HCT116 (cell line): ENCODE measurements around the gene NEK5. TPM values are rescaled to one million over a fixed set of nuclear protein-coding genes. Genes with fewer than 3 reads are reported as not detected.

Experiments used
- ATAC-seq: fragments of 200-7000 bp; cut with Tn5 transposase; 2 replicates; pipeline ENCODE4 v1.9.1; 2020; ENCODE audit warnings: mild to moderate bottlenecking, moderate library complexity
- BruUV-seq: library from RNA; stranded (reverse); fragments of 400-500 nt; replicated peaks from 2 replicates; lab custom pipeline; 2021; lab: Mats Ljungman, UMichigan
- CTCF ChIA-PET: fragments of 300-600 bp; sonication (Branson Sonifier 250); formaldehyde crosslinking; loops from one replicate; lab custom pipeline; 2021; ENCODE audit warnings: antibody characterized with exemption; lab: Charles Lee
- POLR2A ChIA-PET: fragments of 300-600, 350-600 bp; sonication (Branson Sonifier 250); formaldehyde crosslinking; loops from one replicate; lab custom pipeline; 2021; ENCODE audit warnings: antibody characterized with exemption; lab: Charles Lee
- RAD21 ChIA-PET, 2 experiments: fragments of 300-600 bp; sonication (Branson Sonifier 250); formaldehyde crosslinking; loops; one replicate each; lab custom pipeline; 2023; ENCODE audit warnings: low total read pairs in 2 of 2; ENCODE audit not compliant: uncharacterized antibody in 2 of 2, unreplicated experiment in 2 of 2, low non-redundant PET in 1 of 2; lab: Charles Lee
- DNase-seq: peaks from one replicate; pipeline ENCODE4 v3.0.0-alpha.2; 2010; ENCODE audit warnings: low read depth, low spot score
- H2AFZ ChIP-seq: fragments of 200-600 bp; shearing (Covaris generic), sonication (generic); 2 replicates; pipeline ENCODE4 v1.6.1; 2017; ENCODE audit warnings: low read depth, mixed run types, mixed read lengths, antibody characterized with exemption, low read length; ENCODE audit not compliant: poor library complexity, severe bottlenecking
- H3K27ac ChIP-seq: 2 replicates; pipeline ENCODE4 v1.5.1; 2012; ENCODE audit warnings: low read depth, low read length
- H3K27me3 ChIP-seq: fragments of 200-600 bp; sonication (generic); 2 replicates; pipeline ENCODE4 v1.6.1; 2016; ENCODE audit warnings: mixed run types, low read length, mixed read lengths; ENCODE audit not compliant: insufficient read depth
- H3K36me3 ChIP-seq, 2 experiments: fragments of 200-500 bp in 1 of 2; fragments of 200-600 bp in 1 of 2; sonication (Bioruptor generic) in 1 of 2; sonication (generic) in 1 of 2; 2 replicates each; pipeline versions ENCODE4 v1.5.1 to v1.6.1; 2014 to 2016; ENCODE audit warnings: low read length in 2 of 2, inconsistent platforms in 1 of 2, mixed read lengths in 1 of 2, mixed run types in 1 of 2; ENCODE audit not compliant: insufficient read depth in 2 of 2, control insufficient read depth in 1 of 2
- H3K4me1 ChIP-seq, 2 experiments: fragments of 200-600 bp in 1 of 2; sonication (generic) in 1 of 2; 2 replicates each; pipeline versions ENCODE4 v1.5.1 to v1.6.1; 2012 to 2017; ENCODE audit warnings: low read length in 2 of 2, inconsistent platforms in 1 of 2, mild to moderate bottlenecking in 1 of 2, mixed read lengths in 1 of 2, mixed run types in 1 of 2, moderate library complexity in 1 of 2; ENCODE audit not compliant: insufficient read depth in 2 of 2, control insufficient read depth in 1 of 2
- H3K4me2 ChIP-seq: fragments of 200-600 bp; sonication (generic); 2 replicates; pipeline ENCODE4 v1.6.1; 2017; ENCODE audit warnings: mixed run types, low read length, mixed read lengths
- H3K4me3 ChIP-seq, 2 experiments: fragments of 200-600 bp in 1 of 2; sonication (generic) in 1 of 2; replicated peaks in 1 of 2; 2 replicates each; pipeline ENCODE4 v1.5.1; 2011 to 2016; ENCODE audit warnings: low read length in 2 of 2, control low read depth in 1 of 2, low read depth in 1 of 2, mild to moderate bottlenecking in 1 of 2, mixed read lengths in 1 of 2, mixed run types in 1 of 2
- H3K79me2 ChIP-seq: fragments of 200-600 bp; sonication (generic); 2 replicates; pipeline ENCODE4 v1.6.1; 2017; ENCODE audit warnings: mild to moderate bottlenecking, mixed run types, low read length, moderate library complexity, mixed read lengths; ENCODE audit not compliant: insufficient read depth
- H3K9ac ChIP-seq: fragments of 200-600 bp; sonication (generic); 2 replicates; pipeline ENCODE4 v1.6.1; 2016; ENCODE audit warnings: low read length, mixed read lengths
- H3K9me2 ChIP-seq: fragments of 200-600 bp; sonication (generic), shearing (Covaris generic); 2 replicates; pipeline ENCODE4 v1.6.1; 2017; ENCODE audit warnings: mixed run types, mild to moderate bottlenecking, moderate library complexity; ENCODE audit not compliant: insufficient read depth
- H3K9me3 ChIP-seq, 2 experiments: fragments of 200-500 bp in 1 of 2; fragments of 200-600 bp in 1 of 2; sonication (Bioruptor generic) in 1 of 2; sonication (generic) in 1 of 2; 2 replicates each; pipeline ENCODE4 v1.6.1; 2014 to 2017; ENCODE audit warnings: low read length in 2 of 2, mixed read lengths in 2 of 2, inconsistent platforms in 1 of 2, low read depth in 1 of 2, mild to moderate bottlenecking in 1 of 2, mixed run types in 1 of 2, moderate library complexity in 1 of 2; ENCODE audit not compliant: control insufficient read depth in 1 of 2, insufficient read depth in 1 of 2
- H4K20me1 ChIP-seq: fragments of 200-600 bp; sonication (generic), shearing (Covaris generic); 2 replicates; pipeline ENCODE4 v1.6.1; 2017; ENCODE audit warnings: mixed run types, mild to moderate bottlenecking, moderate library complexity; ENCODE audit not compliant: insufficient read depth
- CBX3 ChIP-seq: IDR thresholded peaks from 2 replicates; pipeline ENCODE4 v1.6.1; 2012; ENCODE audit warnings: low read depth
- EGR1 ChIP-seq: IDR thresholded peaks from 2 replicates; pipeline ENCODE4 v1.6.1; 2012; ENCODE audit warnings: low read depth
- ELF1 ChIP-seq: IDR thresholded peaks from 2 replicates; pipeline ENCODE4 v1.6.1; 2012; ENCODE audit warnings: low read depth, borderline replicate concordance
- EZH2phosphoT487 ChIP-seq: fragments of 200-600 bp; IDR thresholded peaks from 2 replicates; pipeline ENCODE4 v1.6.1; 2018; ENCODE audit warnings: antibody characterized with exemption, borderline replicate concordance
- RAD21 ChIP-seq: IDR thresholded peaks from 2 replicates; pipeline ENCODE4 v1.6.1; 2012; ENCODE audit warnings: low read depth, mild to moderate bottlenecking
- SIN3A ChIP-seq: IDR thresholded peaks from 2 replicates; pipeline ENCODE4 v1.6.1; 2012; ENCODE audit warnings: low read depth
- SP1 ChIP-seq: IDR thresholded peaks from 2 replicates; pipeline ENCODE4 v1.6.1; 2012; ENCODE audit warnings: low read depth
- SRF ChIP-seq: IDR thresholded peaks from 2 replicates; pipeline ENCODE4 v1.6.1; 2012; ENCODE audit warnings: low read depth
- TCF7L2 ChIP-seq: IDR thresholded peaks from 2 replicates; pipeline ENCODE4 v1.7.0; 2011; ENCODE audit warnings: borderline replicate concordance, inconsistent platforms; ENCODE audit not compliant: insufficient read depth, insufficient read length; ENCODE audit errors: extremely low read depth
- ZFX ChIP-seq: fragments of 450-650 bp; IDR thresholded peaks from 2 replicates; pipeline ENCODE4 v1.6.1; 2017
- ZNF274 ChIP-seq: fragments of 200-500 bp; sonication (Bioruptor generic); IDR thresholded peaks from 2 replicates; pipeline ENCODE4 v1.6.1; 2014; ENCODE audit warnings: mild to moderate bottlenecking, low read depth, low read length, inconsistent platforms
- intact Hi-C: fragments of 100-400 bp; cut with micrococcal nuclease; formaldehyde crosslinking; loops from 2 replicates; pipeline ENCODE4 v1.10.0; 2022
- total RNA-seq: library from RNA; stranded (reverse); gene quantifications from one replicate; pipeline ENCODE4 v1.2.1, GENCODE V29; 2021; ENCODE audit not compliant: unreplicated experiment
- TF ChIP-seq, protein P1 (sequence below): IDR thresholded peaks from 2 replicates; pipeline ENCODE4 v1.6.1; 2012; ENCODE audit warnings: low read depth
- TF ChIP-seq, protein P2 (sequence below), 3 experiments: fragments of 200-600 bp in 1 of 3; sonication (generic) in 1 of 3; IDR thresholded peaks in 2 of 3; conservative IDR thresholded peaks in 1 of 3; 2 replicates each; pipeline ENCODE4 v1.5.1; 2012 to 2017; ENCODE audit warnings: low read depth in 2 of 3, low read length in 2 of 3, antibody characterized with exemption in 1 of 3, borderline replicate concordance in 1 of 3, control low read depth in 1 of 3, mild to moderate bottlenecking in 1 of 3, mixed read lengths in 1 of 3, mixed run types in 1 of 3, moderate library complexity in 1 of 3; ENCODE audit not compliant: insufficient read depth in 1 of 3
- TF ChIP-seq, protein P3 (sequence below): IDR thresholded peaks from 2 replicates; pipeline ENCODE4 v1.6.1; 2011; ENCODE audit warnings: mild to moderate bottlenecking, low read length, moderate library complexity; ENCODE audit not compliant: insufficient replicate concordance; ENCODE audit errors: extremely low read depth
- TF ChIP-seq, protein P4 (sequence below): IDR thresholded peaks from 2 replicates; pipeline ENCODE4 v1.6.1; 2012

The NEK5 gene
- total RNA-seq, 1 experiment from 2014 or later, result 1.5 TPM

DNA sequence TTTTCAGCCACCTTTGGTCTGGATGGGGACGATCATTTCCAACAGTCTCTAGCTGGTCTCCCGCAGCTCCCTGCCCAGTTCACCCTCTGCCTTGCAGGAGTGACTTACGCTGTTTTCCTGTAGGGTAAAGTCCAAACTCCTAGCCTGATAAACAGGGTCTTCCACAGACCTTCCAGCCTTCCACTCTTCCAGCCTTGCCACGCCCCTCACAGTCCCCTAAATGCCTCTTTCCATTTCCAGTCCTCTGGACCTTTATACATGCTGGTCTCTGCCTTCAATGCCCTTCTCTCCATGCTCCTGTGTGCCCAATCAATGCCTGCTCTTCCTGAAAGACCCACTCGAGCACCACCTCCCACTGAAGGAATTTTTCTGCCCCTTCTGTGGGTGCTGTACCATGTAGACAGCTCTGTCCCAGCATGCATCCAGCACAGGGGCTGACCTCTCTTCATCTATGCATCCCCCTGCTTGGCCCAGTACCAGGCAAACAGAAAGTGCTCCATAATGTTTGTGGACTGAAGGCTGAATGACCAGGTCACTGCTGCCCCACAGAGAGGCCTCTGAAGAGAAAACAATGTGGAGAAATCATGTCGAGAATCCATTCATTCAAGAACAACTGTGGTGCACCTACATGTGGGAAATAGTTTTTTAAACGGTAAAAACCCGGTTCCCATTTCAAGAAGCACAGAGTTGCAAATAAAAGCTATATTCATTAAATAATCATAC is 122.2 kb downstream of the NEK5 start:
- intact Hi-C loops, result no loop called here
- DNase-seq (no peak), ATAC-seq (no peak)
- Histone ChIP-seq H2AFZ (no peak overlapping the region), H4K20me1 (no peaks in the 10 kb centered on the region), H3K9ac (no peak overlapping the region), H3K27me3 (no peaks in the 10 kb centered on the region), H3K4me2 (no peak overlapping the region), H3K4me1 (peaks cover 4 to 6% of the 10 kb centered on the region in 2 experiments)
- CTCF ChIA-PET, result no interaction called here
- no TSS peak for BruUV-seq
- POLR2A ChIA-PET, result no interaction called here
- RAD21 ChIA-PET, result no interaction called here
- TF ChIP-seq ZNF274 (no peak), CBX3 (no peak), RAD21 (no peak), TCF7L2 (no peak), ELF1 (no peak), SIN3A (no peak), SRF (no peak), EGR1 (no peak), SP1 (no peak), ZFX (no peak), EZH2phosphoT487 (no peak)
- TF ChIP-seq, protein P1, sequence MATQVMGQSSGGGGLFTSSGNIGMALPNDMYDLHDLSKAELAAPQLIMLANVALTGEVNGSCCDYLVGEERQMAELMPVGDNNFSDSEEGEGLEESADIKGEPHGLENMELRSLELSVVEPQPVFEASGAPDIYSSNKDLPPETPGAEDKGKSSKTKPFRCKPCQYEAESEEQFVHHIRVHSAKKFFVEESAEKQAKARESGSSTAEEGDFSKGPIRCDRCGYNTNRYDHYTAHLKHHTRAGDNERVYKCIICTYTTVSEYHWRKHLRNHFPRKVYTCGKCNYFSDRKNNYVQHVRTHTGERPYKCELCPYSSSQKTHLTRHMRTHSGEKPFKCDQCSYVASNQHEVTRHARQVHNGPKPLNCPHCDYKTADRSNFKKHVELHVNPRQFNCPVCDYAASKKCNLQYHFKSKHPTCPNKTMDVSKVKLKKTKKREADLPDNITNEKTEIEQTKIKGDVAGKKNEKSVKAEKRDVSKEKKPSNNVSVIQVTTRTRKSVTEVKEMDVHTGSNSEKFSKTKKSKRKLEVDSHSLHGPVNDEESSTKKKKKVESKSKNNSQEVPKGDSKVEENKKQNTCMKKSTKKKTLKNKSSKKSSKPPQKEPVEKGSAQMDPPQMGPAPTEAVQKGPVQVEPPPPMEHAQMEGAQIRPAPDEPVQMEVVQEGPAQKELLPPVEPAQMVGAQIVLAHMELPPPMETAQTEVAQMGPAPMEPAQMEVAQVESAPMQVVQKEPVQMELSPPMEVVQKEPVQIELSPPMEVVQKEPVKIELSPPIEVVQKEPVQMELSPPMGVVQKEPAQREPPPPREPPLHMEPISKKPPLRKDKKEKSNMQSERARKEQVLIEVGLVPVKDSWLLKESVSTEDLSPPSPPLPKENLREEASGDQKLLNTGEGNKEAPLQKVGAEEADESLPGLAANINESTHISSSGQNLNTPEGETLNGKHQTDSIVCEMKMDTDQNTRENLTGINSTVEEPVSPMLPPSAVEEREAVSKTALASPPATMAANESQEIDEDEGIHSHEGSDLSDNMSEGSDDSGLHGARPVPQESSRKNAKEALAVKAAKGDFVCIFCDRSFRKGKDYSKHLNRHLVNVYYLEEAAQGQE, result no peak
- TF ChIP-seq, protein P2, sequence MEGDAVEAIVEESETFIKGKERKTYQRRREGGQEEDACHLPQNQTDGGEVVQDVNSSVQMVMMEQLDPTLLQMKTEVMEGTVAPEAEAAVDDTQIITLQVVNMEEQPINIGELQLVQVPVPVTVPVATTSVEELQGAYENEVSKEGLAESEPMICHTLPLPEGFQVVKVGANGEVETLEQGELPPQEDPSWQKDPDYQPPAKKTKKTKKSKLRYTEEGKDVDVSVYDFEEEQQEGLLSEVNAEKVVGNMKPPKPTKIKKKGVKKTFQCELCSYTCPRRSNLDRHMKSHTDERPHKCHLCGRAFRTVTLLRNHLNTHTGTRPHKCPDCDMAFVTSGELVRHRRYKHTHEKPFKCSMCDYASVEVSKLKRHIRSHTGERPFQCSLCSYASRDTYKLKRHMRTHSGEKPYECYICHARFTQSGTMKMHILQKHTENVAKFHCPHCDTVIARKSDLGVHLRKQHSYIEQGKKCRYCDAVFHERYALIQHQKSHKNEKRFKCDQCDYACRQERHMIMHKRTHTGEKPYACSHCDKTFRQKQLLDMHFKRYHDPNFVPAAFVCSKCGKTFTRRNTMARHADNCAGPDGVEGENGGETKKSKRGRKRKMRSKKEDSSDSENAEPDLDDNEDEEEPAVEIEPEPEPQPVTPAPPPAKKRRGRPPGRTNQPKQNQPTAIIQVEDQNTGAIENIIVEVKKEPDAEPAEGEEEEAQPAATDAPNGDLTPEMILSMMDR (IDR thresholded peaks at IDR 0.05 in 2 of 3, conservative IDR thresholded peaks at IDR 0.05 in 1 of 3; ENCODE audit: borderline replicate concordance in 1 of 3, insufficient read depth in 1 of 3, low read depth in 2 of 3, low read length in 2 of 3), result no peak
- TF ChIP-seq, protein P3, sequence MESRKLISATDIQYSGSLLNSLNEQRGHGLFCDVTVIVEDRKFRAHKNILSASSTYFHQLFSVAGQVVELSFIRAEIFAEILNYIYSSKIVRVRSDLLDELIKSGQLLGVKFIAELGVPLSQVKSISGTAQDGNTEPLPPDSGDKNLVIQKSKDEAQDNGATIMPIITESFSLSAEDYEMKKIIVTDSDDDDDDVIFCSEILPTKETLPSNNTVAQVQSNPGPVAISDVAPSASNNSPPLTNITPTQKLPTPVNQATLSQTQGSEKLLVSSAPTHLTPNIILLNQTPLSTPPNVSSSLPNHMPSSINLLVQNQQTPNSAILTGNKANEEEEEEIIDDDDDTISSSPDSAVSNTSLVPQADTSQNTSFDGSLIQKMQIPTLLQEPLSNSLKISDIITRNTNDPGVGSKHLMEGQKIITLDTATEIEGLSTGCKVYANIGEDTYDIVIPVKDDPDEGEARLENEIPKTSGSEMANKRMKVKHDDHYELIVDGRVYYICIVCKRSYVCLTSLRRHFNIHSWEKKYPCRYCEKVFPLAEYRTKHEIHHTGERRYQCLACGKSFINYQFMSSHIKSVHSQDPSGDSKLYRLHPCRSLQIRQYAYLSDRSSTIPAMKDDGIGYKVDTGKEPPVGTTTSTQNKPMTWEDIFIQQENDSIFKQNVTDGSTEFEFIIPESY, result no peak
- TF ChIP-seq, protein P4, sequence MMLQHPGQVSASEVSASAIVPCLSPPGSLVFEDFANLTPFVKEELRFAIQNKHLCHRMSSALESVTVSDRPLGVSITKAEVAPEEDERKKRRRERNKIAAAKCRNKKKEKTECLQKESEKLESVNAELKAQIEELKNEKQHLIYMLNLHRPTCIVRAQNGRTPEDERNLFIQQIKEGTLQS, result no peak
- TF ChIP-seq, all 23 proteins: peak for 0
- H3K27ac ChIP-seq, result no peak overlapping the region
- no peaks in the 10 kb centered on the region for H3K79me2 ChIP-seq
- H3K4me3 ChIP-seq, result no peak overlapping the region
- no peaks in the 10 kb centered on the region for H3K36me3 ChIP-seq
- no peaks in the 10 kb centered on the region for H3K9me2 ChIP-seq
- H3K9me3 ChIP-seq, result no peaks in the 10 kb centered on the region
